GM18951 (cell line): Measurements from ENCODE around the gene DIP2C.

Experiments used
- POLR2A ChIP-seq: IDR thresholded peaks from 4 replicates; pipeline ENCODE4 v1.6.1; 2011; ENCODE audit warnings: mild to moderate bottlenecking; ENCODE audit not compliant: insufficient read length, insufficient read depth; ENCODE audit errors: extremely low read depth
- in situ Hi-C: fragments of 300-500 bp; cut with MboI; formaldehyde crosslinking; loops from one replicate; pipeline ENCODE4 v1.12.0; 2022; ENCODE audit warnings: low sequenced_read_pairs, mixed read lengths, inconsistent platforms; ENCODE audit not compliant: unreplicated experiment

Gene DIP2C

GRCh38 chr10:520402-520787, 169.1 kb downstream of the DIP2C start:
- in situ Hi-C loops: loop anchor here (25.0 kb wide), 1 partner anchor 567 kb away; no protein-coding TSS in a partner anchor
- no peak for TF ChIP-seq POLR2A

GRCh38 chr10:519716-520401, 169.6 kb downstream of the DIP2C start:
- no peak for TF ChIP-seq POLR2A
- in situ Hi-C loops: loop anchor here (25.0 kb wide), 1 partner anchor 567 kb away; no protein-coding TSS in a partner anchor

GRCh38 chr10:519055-519715, 170.3 kb downstream of the DIP2C start:
- in situ Hi-C loops: loop anchor here (25.0 kb wide), 1 partner anchor 568 kb away; no protein-coding TSS in a partner anchor
- TF ChIP-seq POLR2A: no peak

GRCh38 chr10:517872-518475, 171.5 kb downstream of the DIP2C start:
- TF ChIP-seq POLR2A: no peak
- in situ Hi-C loops: loop anchor here (25.0 kb wide), 1 partner anchor 569 kb away; no protein-coding TSS in a partner anchor

- no peak for TF ChIP-seq POLR2A
- in situ Hi-C loops: loop anchor here (25.0 kb wide), 1 partner anchor 570 kb away; no protein-coding TSS in a partner anchor
Measured at GRCh38 chr10:517241-517830, 172.1 kb downstream of the DIP2C start.

GRCh38 chr10:516764-517163, 172.7 kb downstream of the DIP2C start:
- TF ChIP-seq POLR2A: no peak
- in situ Hi-C loops: loop anchor here (25.0 kb wide), 1 partner anchor 571 kb away; no protein-coding TSS in a partner anchor

GRCh38 chr10:515674-516073, 173.8 kb downstream of the DIP2C start:
- no peak for TF ChIP-seq POLR2A
- in situ Hi-C loops: loop anchor here (25.0 kb wide), 1 partner anchor 572 kb away; no protein-coding TSS in a partner anchor

- no peak for TF ChIP-seq POLR2A
- in situ Hi-C loops: loop anchor here (25.0 kb wide), 1 partner anchor 573 kb away; no protein-coding TSS in a partner anchor
Measured at GRCh38 chr10:514137-514671, 175.3 kb downstream of the DIP2C start.

- in situ Hi-C loops: loop anchor here (25.0 kb wide), 1 partner anchor 574 kb away; no protein-coding TSS in a partner anchor
Measured at GRCh38 chr10:513393-513792, 176.1 kb downstream of the DIP2C start.

GRCh38 chr10:512661-513060, 176.8 kb downstream of the DIP2C start:
- in situ Hi-C loops: loop anchor here (25.0 kb wide), 1 partner anchor 575 kb away; no protein-coding TSS in a partner anchor

More at GRCh38 chr10:513393-513792, 176.1 kb downstream of the DIP2C start:
- no peak for TF ChIP-seq POLR2A

- TF ChIP-seq POLR2A: no peak
- in situ Hi-C loops: loop anchor here (25.0 kb wide), 1 partner anchor 575 kb away; no protein-coding TSS in a partner anchor
Measured at GRCh38 chr10:511849-512191, 177.6 kb downstream of the DIP2C start.

GRCh38 chr10:511101-511848, 178.2 kb downstream of the DIP2C start:
- in situ Hi-C loops: loop anchor here (25.0 kb wide), 1 partner anchor 576 kb away; no protein-coding TSS in a partner anchor
- TF ChIP-seq POLR2A: no peak
